Right lobe of liver (tissue), 6 donors: ENCODE results near the gene IFIH1. TPM values are rescaled to one million over a fixed set of nuclear protein-coding genes. Genes with fewer than 3 reads are reported as not detected.

ENCODE experiments used
- ATAC-seq, 4 donors: fragments of 200-7000 bp; cut with Tn5 transposase; one replicate each; pipeline ENCODE4 v1.9.1; 2020; ENCODE audit warnings: mild to moderate bottlenecking in 4 of 4, moderate library complexity in 4 of 4
- DNase-seq, 3 donors: peaks; one replicate each; pipeline ENCODE4 v3.0.0-alpha.2; 2020
- H3K27ac ChIP-seq, 3 donors: fragments of 200-600 bp; one replicate each; pipeline ENCODE4 v1.8.0; 2022
- H3K27me3 ChIP-seq, 2 donors: fragments of 200-600 bp; one replicate each; pipeline ENCODE4 v1.8.0; 2022
- H3K36me3 ChIP-seq, 4 donors: fragments of 200-600 bp; sonication (generic) in 1 of 4; one replicate each; pipeline versions ENCODE4 v1.5.1 to v1.8.0; 2017 to 2022; ENCODE audit warnings: control low read depth in 1 of 4
- H3K4me1 ChIP-seq, 4 donors: fragments of 200-600 bp; sonication (generic) in 1 of 4; one replicate each; pipeline versions ENCODE4 v1.5.1 to v1.8.0; 2017 to 2022; ENCODE audit warnings: control low read depth in 1 of 4
- H3K4me3 ChIP-seq, 3 donors: fragments of 200-600 bp; one replicate each; pipeline ENCODE4 v1.8.0; 2022
- H3K9me3 ChIP-seq, 4 donors: fragments of 200-600 bp; sonication (generic) in 1 of 4; one replicate each; pipeline versions ENCODE4 v1.5.1 to v1.8.0; 2017 to 2022; ENCODE audit warnings: control low read depth in 1 of 4
- POLR2A ChIP-seq: fragments of 450-650 bp; IDR thresholded peaks from one replicate; pipeline ENCODE4 v1.6.1; 2017; ENCODE audit warnings: antibody characterized with exemption, mild to moderate bottlenecking
- WGBS: methylation state at CpG from one replicate; pipeline ENCODE4 v1.1.6; 2018; ENCODE audit warnings: low coverage, low lambda C conversion rate; ENCODE audit not compliant: insufficient coverage; ENCODE audit errors: missing lambda C conversion rate; 5-methylcytosine and 5-hydroxymethylcytosine counted together
- intact Hi-C, 2 donors: fragments of 100-400 bp; cut with DNase I; formaldehyde crosslinking; loops; one replicate each; pipeline versions ENCODE4 v1.11.2 to v1.14.1; 2022
- total RNA-seq, 6 experiments: library from RNA; depleted of rRNA in 2 of 6; stranded (reverse); fragments of >200 nt in 2 of 6; fragmentation: NEBNext Ultra II Directional in 3 of 6; extraction: Animal tissue kit (Norgen Biotek cat#: 25700) in 3 of 6; gene quantifications; one replicate each; pipeline versions ENCODE4 v1.1.0 to v1.2.4, GENCODE V29; 2016 to 2023
- TF ChIP-seq, protein P1 (sequence below), 4 donors: fragments of 200-600 bp in 3 of 4; fragments of 450-650 bp in 1 of 4; IDR thresholded peaks; one replicate each; pipeline versions ENCODE4 v1.5.1 to v1.8.0; 2016 to 2022; ENCODE audit warnings: antibody characterized with exemption in 4 of 4, mild to moderate bottlenecking in 2 of 4
- donor health status: DM: no; HTN: yes; CAD: no.
- donor health status: DM: no; HTN: no; CAD: no.
- donor health status: DM: no; HTN: no; CAD: no.
- donor health status: DM: no; HTN: yes; CAD: no.
- donor health status: DM: no; HTN: yes; CAD: no.

IFIH1 gene
- total RNA-seq, 6 experiments from 2014 or later, result 8.8 to 15.6 (median 11.9) TPM

DNA sequence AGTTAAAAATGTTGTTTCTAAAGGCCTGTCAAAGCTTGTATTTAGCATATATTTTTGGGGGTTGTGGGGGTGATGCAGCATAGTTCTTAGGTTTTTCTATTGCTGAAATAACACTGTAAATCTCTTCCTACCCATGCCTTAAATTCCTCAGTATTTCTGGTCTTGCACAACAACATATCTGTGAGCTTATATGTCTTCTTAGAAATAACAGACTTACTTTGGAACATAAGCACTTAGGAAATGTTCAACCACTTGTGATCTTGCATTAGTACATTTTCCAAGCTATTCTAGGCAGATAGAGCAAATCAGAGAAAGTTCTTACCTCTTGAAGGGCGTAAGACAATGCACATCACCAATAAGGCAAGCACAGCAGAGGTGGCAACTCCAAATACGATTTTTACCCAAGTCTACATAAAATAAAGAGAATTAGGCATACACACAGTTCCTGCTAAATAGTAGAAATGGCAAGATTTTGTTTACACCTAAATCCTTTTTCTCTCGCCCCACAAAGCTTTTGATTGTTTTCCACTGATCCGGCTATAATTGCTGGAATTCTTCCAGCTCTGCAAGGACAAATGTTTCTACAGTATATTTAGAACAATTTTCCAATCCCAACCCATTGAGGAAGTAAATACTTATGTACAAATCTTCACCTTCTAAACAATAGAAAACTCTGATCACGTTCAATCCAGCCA lies 75.8 kb downstream of the IFIH1 start:
- no peak overlapping the region for H3K27ac ChIP-seq
- no peak overlapping the region for H3K4me3 ChIP-seq
- ATAC-seq (no peak), DNase-seq (no peak)
- intact Hi-C loops, result no loop called here
- H3K4me1 ChIP-seq, result no peaks in the 10 kb centered on the region
- no peak for TF ChIP-seq POLR2A
- TF ChIP-seq, protein P1, sequence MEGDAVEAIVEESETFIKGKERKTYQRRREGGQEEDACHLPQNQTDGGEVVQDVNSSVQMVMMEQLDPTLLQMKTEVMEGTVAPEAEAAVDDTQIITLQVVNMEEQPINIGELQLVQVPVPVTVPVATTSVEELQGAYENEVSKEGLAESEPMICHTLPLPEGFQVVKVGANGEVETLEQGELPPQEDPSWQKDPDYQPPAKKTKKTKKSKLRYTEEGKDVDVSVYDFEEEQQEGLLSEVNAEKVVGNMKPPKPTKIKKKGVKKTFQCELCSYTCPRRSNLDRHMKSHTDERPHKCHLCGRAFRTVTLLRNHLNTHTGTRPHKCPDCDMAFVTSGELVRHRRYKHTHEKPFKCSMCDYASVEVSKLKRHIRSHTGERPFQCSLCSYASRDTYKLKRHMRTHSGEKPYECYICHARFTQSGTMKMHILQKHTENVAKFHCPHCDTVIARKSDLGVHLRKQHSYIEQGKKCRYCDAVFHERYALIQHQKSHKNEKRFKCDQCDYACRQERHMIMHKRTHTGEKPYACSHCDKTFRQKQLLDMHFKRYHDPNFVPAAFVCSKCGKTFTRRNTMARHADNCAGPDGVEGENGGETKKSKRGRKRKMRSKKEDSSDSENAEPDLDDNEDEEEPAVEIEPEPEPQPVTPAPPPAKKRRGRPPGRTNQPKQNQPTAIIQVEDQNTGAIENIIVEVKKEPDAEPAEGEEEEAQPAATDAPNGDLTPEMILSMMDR (IDR thresholded peaks at IDR 0.05), result no peak
- no peaks in the 10 kb centered on the region for H3K36me3 ChIP-seq
- no peaks in the 10 kb centered on the region for H3K9me3 ChIP-seq
- no peaks in the 10 kb centered on the region for H3K27me3 ChIP-seq
- WGBS, result 55% methylated on average over 5 of the region's 5 CpGs

DNA sequence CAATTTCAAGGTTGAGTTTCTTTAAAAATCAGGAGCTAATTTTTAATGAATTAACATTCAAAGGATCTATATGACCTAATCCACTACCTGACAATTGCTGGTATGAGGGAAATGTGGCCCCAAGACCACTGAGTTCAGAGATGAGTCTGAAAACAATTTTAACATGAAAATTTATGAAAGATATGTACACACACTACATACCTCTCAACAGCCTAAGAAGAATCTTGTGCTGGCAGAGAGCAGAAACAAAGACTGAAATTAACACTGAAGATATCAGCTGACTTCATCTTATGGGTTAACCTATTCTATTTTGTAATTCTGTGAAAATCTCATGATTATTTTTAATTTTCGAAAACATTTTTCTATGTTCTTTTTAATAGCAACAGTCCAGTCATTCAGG lies 76.9 kb downstream of the IFIH1 start:
- DNase-seq (no peak), ATAC-seq (no peak)
- no peaks in the 10 kb centered on the region for H3K9me3 ChIP-seq
- H3K4me3 ChIP-seq, result no peak overlapping the region
- no peaks in the 10 kb centered on the region for H3K27me3 ChIP-seq
- no peak overlapping the region for H3K27ac ChIP-seq
- H3K36me3 ChIP-seq, result no peaks in the 10 kb centered on the region
- 56% methylated on average over 1 of the region's 1 CpG for WGBS
- intact Hi-C loops, result no loop called here
- H3K4me1 ChIP-seq, result no peaks in the 10 kb centered on the region
- TF ChIP-seq, protein P1 (IDR thresholded peaks at IDR 0.05), result no peak
- no peak for TF ChIP-seq POLR2A

DNA sequence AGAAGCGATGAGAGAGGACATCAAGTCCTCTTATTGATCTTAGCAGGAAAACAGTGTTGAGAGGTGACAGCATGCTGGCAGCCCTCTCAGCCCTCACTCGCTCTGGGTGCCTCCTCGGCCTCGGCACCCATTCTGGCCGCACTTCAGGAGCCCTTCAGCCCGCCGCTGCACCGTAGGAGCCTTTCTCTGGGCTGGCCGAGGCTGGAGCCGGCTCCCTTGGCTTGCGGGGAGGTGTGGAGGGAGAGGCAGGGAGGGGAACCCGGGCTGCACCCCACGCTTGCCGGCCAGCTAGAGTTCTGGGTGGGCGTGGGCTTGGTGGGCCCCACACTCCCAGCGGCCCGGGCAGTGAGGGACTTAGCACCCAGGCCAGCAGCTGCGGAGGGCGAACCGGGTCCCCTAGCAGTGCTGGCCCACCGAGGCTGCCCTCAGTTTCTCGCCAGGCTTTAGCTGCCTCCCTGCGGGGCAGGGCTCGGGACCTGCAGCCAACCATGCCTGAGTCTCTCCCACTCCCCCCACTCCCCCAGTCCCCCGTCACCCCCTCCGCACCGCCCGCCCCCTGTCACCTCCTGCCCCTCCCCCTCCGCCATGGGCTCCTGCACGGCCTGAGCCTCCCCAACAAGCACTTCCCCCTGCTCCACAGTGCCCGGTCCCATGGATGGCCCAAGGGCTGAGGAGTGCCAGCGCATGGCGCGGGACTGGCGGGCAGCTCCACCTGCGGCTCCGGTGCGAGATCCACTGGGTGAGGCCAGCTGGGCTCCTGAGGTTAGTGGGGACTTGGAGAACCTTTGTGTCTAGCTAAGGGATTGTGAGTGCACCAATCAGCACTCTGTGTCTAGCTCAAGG lies 83.6 kb downstream of the IFIH1 start:
- H3K4me3 ChIP-seq, result no peak overlapping the region
- DNase-seq (peak in 1 of 3 donors; percentile 48), ATAC-seq (no peak)
- no peaks in the 10 kb centered on the region for H3K9me3 ChIP-seq
- TF ChIP-seq POLR2A, result no peak
- TF ChIP-seq, protein P1 (IDR thresholded peaks at IDR 0.05), result no peak
- no peaks in the 10 kb centered on the region for H3K36me3 ChIP-seq
- no peak overlapping the region for H3K27ac ChIP-seq
- intact Hi-C loops, result no loop called here
- no peaks in the 10 kb centered on the region for H3K27me3 ChIP-seq
- 93% methylated on average over 3 of the region's 38 CpGs for WGBS
- H3K4me1 ChIP-seq, result no peaks in the 10 kb centered on the region

DNA sequence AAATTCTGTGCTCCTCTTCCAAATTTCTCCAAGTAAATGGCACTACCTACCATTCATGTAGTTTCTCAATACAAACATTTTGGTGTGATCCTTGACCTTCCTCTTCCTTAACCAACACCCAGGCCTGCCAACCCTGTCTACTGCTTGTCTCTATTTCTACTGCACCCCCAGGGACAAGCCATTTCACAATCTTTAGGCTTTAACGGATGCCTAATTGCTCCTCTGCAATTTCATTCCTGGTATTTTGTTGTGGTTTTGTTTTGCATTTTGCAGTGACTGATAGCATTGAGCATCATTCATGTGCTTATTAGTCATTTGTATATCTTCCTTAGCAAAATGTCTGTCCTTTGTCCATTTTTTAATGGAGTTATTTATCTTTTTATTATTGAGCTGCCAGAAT lies 85.3 kb downstream of the IFIH1 start:
- ATAC-seq (no peak), DNase-seq (no peak)
- H3K27me3 ChIP-seq, result no peaks in the 10 kb centered on the region
- no peaks in the 10 kb centered on the region for H3K36me3 ChIP-seq
- H3K9me3 ChIP-seq, result no peaks in the 10 kb centered on the region
- H3K4me3 ChIP-seq, result no peak overlapping the region
- TF ChIP-seq, protein P1 (IDR thresholded peaks at IDR 0.05), result no peak
- TF ChIP-seq POLR2A, result no peak
- 36% methylated on average over 1 of the region's 1 CpG for WGBS
- intact Hi-C loops, result no loop called here
- H3K4me1 ChIP-seq, result no peaks in the 10 kb centered on the region
- H3K27ac ChIP-seq, result no peak overlapping the region
